Spleen (tissue), 11 donors: ENCODE data around the gene DPF3. TPM values are rescaled to one million over a fixed set of nuclear protein-coding genes. Genes with fewer than 3 reads are reported as not detected.

ENCODE experiments used
- DNase-seq: peaks from one replicate; pipeline ENCODE4 v3.0.0-alpha.2; 2020
- H3K27ac ChIP-seq, 8 donors: fragments of 200-600 bp; sonication (generic) in 7 of 8; 1 replicate in 4 of 8; 2 replicates in 4 of 8; pipeline versions ENCODE4 v1.5.0 to v1.8.0; 2016 to 2021; ENCODE audit warnings: inconsistent platforms in 4 of 8, mild to moderate bottlenecking in 4 of 8, moderate library complexity in 1 of 8
- H3K27me3 ChIP-seq, 7 donors: fragments of 200-600 bp; sonication (generic) in 6 of 7; replicated peaks in 1 of 7; 1 replicate in 4 of 7; 2 replicates in 3 of 7; pipeline versions ENCODE4 v1.5.0 to v1.8.0; 2016 to 2021; ENCODE audit warnings: inconsistent platforms in 3 of 7, mild to moderate bottlenecking in 1 of 7
- H3K36me3 ChIP-seq, 6 donors: fragments of 200-600 bp; sonication (generic) in 5 of 6; 1 replicate in 4 of 6; 2 replicates in 2 of 6; pipeline versions ENCODE4 v1.5.0 to v1.8.0; 2016 to 2021; ENCODE audit warnings: inconsistent platforms in 2 of 6
- H3K4me1 ChIP-seq, 6 donors: fragments of 200-600 bp; sonication (generic) in 5 of 6; 1 replicate in 3 of 6; 2 replicates in 3 of 6; pipeline versions ENCODE4 v1.5.0 to v1.8.0; 2016 to 2021; ENCODE audit warnings: inconsistent platforms in 3 of 6
- H3K4me3 ChIP-seq, 8 donors: fragments of 200-600 bp; sonication (generic) in 7 of 8; 1 replicate in 4 of 8; 2 replicates in 4 of 8; pipeline versions ENCODE4 v1.5.0 to v1.8.0; 2016 to 2021; ENCODE audit warnings: inconsistent platforms in 4 of 8, mild to moderate bottlenecking in 4 of 8, moderate library complexity in 2 of 8
- H3K9me3 ChIP-seq, 8 donors: fragments of 200-600 bp; sonication (generic) in 7 of 8; 1 replicate in 4 of 8; 2 replicates in 4 of 8; pipeline versions ENCODE4 v1.5.0 to v1.8.0; 2016 to 2021; ENCODE audit warnings: inconsistent platforms in 4 of 8
- POLR2A ChIP-seq, 3 donors: fragments of 450-650 bp; IDR thresholded peaks; one replicate each; pipeline ENCODE4 v1.5.1; 2017; ENCODE audit warnings: antibody characterized with exemption in 3 of 3, mild to moderate bottlenecking in 1 of 3
- POLR2AphosphoS5 ChIP-seq, 3 donors: sonication (generic); formaldehyde crosslinking; IDR thresholded peaks; one replicate each; pipeline ENCODE4 v1.5.1; 2017; ENCODE audit warnings: antibody characterized with exemption in 3 of 3
- WGBS, 5 donors: extraction: QIAGEN DNeasy Blood & Tissue Kit in 3 of 5; methylation state at CpG; one replicate each; pipeline versions ENCODE4 v1.1.5 to v1.1.7; 2013 to 2018; 5-methylcytosine and 5-hydroxymethylcytosine counted together
- intact Hi-C: fragments of 100-400 bp; cut with DNase I; formaldehyde crosslinking; loops from one replicate; pipeline ENCODE4 v1.15.0; 2023; ENCODE audit warnings: low total_unique reads
- polyA plus RNA-seq, 3 donors: library from polyadenylated mRNA; stranded (reverse); fragments of 200-250 nt; gene quantifications; one replicate each; pipeline ENCODE4 v1.2.1, GENCODE V29; 2013
- total RNA-seq, 7 donors: library from RNA; depleted of rRNA in 3 of 7; stranded (reverse); fragments of >200 nt in 3 of 7; fragmentation: NEBNext Ultra II Directional in 4 of 7; extraction: Animal tissue kit (Norgen Biotek cat#: 25700) in 4 of 7; gene quantifications; one replicate each; pipeline versions ENCODE4 v1.1.0 to v1.2.1, GENCODE V29; 2016 to 2021
- TF ChIP-seq, protein P1 (sequence below), 11 experiments: fragments of 200-600 bp in 7 of 11; fragments of 450-650 bp in 4 of 11; sonication (generic) in 4 of 11; IDR thresholded peaks in 8 of 11; conservative IDR thresholded peaks in 3 of 11; 1 replicate in 7 of 11; 2 replicates in 4 of 11; pipeline versions ENCODE4 v1.4.0 to v1.8.0; 2016 to 2021; ENCODE audit warnings: antibody characterized with exemption in 11 of 11, inconsistent platforms in 4 of 11, mild to moderate bottlenecking in 1 of 11
- donor health status: healthy with polysubstance abuse.
- donor health status: DM: no; HTN: no; CAD: no; lungs with moderate emphysema.
- donor health status: DM: no; HTN: no; CAD: no.
- donor health status: Bipolar disorder and iron deficiency.
- donor health status: healthy.
- donor health status: DM: no; HTN: no; CAD: no.
- donor health status: DM: yes; HTN: yes; CAD: no.

The DPF3 gene
- total and polyA plus RNA-seq, 10 donors: 0.76 to 8.9 (median 3.0) TPM

DNA sequence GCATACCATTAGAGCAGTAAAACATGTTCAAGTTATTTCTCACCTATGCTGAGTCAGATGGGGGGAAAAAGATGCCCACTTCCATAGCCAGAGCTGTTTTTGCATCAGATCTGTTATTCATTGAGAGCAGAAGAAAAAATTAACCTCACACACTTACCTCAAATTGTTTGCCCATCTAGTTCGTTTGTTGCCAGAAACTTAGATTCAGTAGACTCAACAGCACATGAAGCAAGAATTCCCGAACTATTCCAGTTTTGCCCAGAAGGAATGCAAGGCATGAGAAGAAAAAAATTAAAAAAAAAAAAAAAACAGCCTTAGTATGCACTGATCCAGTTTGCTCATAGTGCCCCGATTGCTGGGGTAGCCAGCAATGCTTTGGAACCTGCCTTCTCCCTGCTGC lies 12.4 kb upstream of the DPF3 start:
- 58 to 90% (median 67%) methylated on average over 3 of the region's 3 CpGs for WGBS, 5 donors
- Histone ChIP-seq H3K4me1 (peaks cover 0 to 15% (median 0%) of the 10 kb centered on the region in 6 donors), H3K27ac (no peak overlapping the region), H3K27me3 (peaks cover 0 to 24% (median 0%) of the 10 kb centered on the region in 7 donors), H3K9me3 (no peaks in the 10 kb centered on the region), H3K36me3 (no peaks in the 10 kb centered on the region), H3K4me3 (no peak overlapping the region)
- intact Hi-C loops: no loop called here
- no peak for DNase-seq
- no peak for TF ChIP-seq POLR2A (IDR thresholded peaks at IDR 0.05)
- TF ChIP-seq POLR2AphosphoS5 (IDR thresholded peaks at IDR 0.05): no peak
- TF ChIP-seq, protein P1, sequence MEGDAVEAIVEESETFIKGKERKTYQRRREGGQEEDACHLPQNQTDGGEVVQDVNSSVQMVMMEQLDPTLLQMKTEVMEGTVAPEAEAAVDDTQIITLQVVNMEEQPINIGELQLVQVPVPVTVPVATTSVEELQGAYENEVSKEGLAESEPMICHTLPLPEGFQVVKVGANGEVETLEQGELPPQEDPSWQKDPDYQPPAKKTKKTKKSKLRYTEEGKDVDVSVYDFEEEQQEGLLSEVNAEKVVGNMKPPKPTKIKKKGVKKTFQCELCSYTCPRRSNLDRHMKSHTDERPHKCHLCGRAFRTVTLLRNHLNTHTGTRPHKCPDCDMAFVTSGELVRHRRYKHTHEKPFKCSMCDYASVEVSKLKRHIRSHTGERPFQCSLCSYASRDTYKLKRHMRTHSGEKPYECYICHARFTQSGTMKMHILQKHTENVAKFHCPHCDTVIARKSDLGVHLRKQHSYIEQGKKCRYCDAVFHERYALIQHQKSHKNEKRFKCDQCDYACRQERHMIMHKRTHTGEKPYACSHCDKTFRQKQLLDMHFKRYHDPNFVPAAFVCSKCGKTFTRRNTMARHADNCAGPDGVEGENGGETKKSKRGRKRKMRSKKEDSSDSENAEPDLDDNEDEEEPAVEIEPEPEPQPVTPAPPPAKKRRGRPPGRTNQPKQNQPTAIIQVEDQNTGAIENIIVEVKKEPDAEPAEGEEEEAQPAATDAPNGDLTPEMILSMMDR (IDR thresholded peaks at IDR 0.05 in 8 of 11, conservative IDR thresholded peaks at IDR 0.05 in 3 of 11): no peak

DNA sequence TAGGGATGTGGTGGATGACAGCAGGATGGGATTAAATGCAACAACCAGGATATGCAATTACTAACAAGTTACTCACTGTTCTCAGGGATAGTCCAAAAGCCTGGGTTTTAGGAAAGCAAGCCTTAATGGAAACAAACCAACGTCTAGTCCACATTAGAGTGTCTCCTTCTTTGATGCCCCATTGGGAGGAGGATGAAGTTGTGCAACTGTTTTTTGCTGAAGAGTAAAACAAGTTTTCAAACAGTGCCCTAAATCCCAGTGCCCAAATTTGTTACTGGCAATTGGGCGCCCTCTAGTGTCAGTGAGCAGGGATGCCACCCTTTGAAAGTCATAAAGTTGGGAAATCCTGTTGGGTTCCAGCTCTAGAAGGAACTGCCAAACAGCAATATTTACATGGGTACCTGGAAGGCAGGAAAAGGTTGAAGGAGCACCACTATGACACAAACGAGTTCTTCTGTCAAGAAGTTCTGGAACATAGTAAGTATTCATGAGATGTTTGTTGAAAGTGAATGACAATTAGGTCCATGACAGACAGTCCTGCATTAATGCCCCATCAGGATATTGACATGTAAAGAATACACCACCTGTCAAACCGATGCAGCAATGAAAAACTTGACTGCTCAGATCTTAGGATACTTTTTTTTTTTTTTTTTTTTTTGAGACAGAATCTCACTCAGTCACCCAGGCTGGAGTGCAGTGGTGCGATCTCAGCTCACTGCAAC lies 11.1 kb upstream of the DPF3 start:
- Histone ChIP-seq H3K27me3 (peaks cover 0 to 24% (median 0%) of the 10 kb centered on the region in 7 donors), H3K27ac (no peak overlapping the region), H3K9me3 (no peaks in the 10 kb centered on the region), H3K4me3 (no peak overlapping the region), H3K4me1 (peaks cover 0 to 15% (median 0%) of the 10 kb centered on the region in 6 donors), H3K36me3 (no peaks in the 10 kb centered on the region)
- intact Hi-C loops: loop anchor here (2.0 kb wide), 1 partner anchor 388 kb away; no protein-coding TSS in a partner anchor
- DNase-seq: no peak
- WGBS, 5 donors: 29 to 33% (median 30%) methylated on average over 5 of the region's 5 CpGs
- TF ChIP-seq POLR2A (IDR thresholded peaks at IDR 0.05): no peak
- TF ChIP-seq, protein P1 (IDR thresholded peaks at IDR 0.05 in 8 of 11, conservative IDR thresholded peaks at IDR 0.05 in 3 of 11): peak; percentile 81 to 95 (median 91)

DNA sequence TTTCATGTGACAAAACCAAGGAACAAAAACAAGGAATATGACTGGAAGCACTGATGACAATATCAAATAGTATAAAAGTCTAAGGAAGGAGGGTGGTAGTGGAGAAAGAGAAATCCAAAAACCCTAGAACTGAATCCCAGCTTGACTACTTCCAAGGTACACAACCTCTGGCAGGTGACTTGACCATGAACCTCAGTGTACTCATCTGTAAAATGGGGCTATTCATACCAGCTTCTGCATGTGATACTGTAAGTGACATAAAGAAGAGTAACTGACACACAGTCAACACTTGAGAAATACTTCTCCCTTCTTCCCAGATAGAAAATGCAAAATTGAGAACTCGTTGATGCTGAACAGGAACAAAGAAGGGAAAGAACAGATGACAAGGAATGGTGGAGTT lies 10.3 kb upstream of the DPF3 start:
- TF ChIP-seq POLR2AphosphoS5 (IDR thresholded peaks at IDR 0.05) (no peak), POLR2A (IDR thresholded peaks at IDR 0.05) (no peak)
- TF ChIP-seq, protein P1 (IDR thresholded peaks at IDR 0.05 in 8 of 11, conservative IDR thresholded peaks at IDR 0.05 in 3 of 11): no peak
- H3K9me3 ChIP-seq: no peaks in the 10 kb centered on the region
- 33 to 100% (median 52%) methylated on average over 1 of the region's 1 CpG for WGBS, 5 donors
- H3K4me3 ChIP-seq: no peak overlapping the region
- intact Hi-C loops: loop anchor here (2.0 kb wide), 1 partner anchor 387 kb away; no protein-coding TSS in a partner anchor
- peaks cover 0 to 24% (median 0%) of the 10 kb centered on the region in 7 donors for H3K27me3 ChIP-seq
- H3K4me1 ChIP-seq: peaks cover 0 to 15% (median 0%) of the 10 kb centered on the region in 6 donors
- DNase-seq: no peak
- H3K27ac ChIP-seq: no peak overlapping the region
- no peaks in the 10 kb centered on the region for H3K36me3 ChIP-seq

DNA sequence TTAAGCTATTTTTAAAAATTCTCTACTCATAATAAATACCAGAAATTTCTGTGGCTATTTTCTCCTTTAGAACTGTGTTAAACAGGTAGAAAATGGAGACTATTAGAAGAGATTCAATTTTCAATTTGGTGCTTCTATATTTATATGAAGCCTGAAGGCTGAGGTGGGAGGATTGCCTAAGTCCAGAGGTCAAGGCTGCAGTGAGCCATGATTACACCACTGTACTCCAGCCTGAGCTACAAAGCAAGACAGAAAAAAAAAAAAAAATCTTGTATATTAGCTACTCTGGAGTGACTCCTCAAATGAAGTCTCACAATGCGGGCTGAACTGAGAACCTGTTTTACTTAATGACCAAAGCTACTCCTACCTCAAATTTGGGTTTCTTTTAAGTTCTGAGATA lies 9.8 kb upstream of the DPF3 start:
- Histone ChIP-seq H3K4me3 (no peak overlapping the region), H3K27me3 (peaks cover 0 to 24% (median 0%) of the 10 kb centered on the region in 7 donors), H3K9me3 (no peaks in the 10 kb centered on the region), H3K36me3 (no peaks in the 10 kb centered on the region), H3K27ac (no peak overlapping the region), H3K4me1 (peaks cover 0 to 14% (median 0%) of the 10 kb centered on the region in 6 donors)
- intact Hi-C loops: loop anchor here (2.0 kb wide), 1 partner anchor 387 kb away; no protein-coding TSS in a partner anchor
- TF ChIP-seq POLR2AphosphoS5 (IDR thresholded peaks at IDR 0.05) (no peak), POLR2A (IDR thresholded peaks at IDR 0.05) (no peak)
- WGBS, 5 donors: 41 to 96% (median 60%) methylated on average over 1 of the region's 1 CpG
- no peak for DNase-seq
